Stimulated activated CD8-positive, alpha-beta memory T cell treated with anti-CD3 and anti-CD28 coated beads, Interleukin-12 subunit alpha, Interleukin-12 subunit beta, amount 100 ng/mL, for 24 hours (primary cell): ENCODE measurements around the gene DMBX1.

Experiments
- DNase-seq: peaks from one replicate; pipeline ENCODE4 v3.0.0-alpha.2; 2020; ENCODE audit errors: extremely low read depth

DMBX1 gene

GRCh38 chr1:46459315-46459714, 30.3 kb upstream of the DMBX1 start:
- no peak for DNase-seq

GRCh38 chr1:46461017-46461808, 28.4 kb upstream of the DMBX1 start:
- DNase-seq, result no peak

- DNase-seq, result no peak
These were observed 27.7 kb upstream of the DMBX1 start for GRCh38 chr1:46461809-46462448.

- DNase-seq, result no peak
These were observed 25.6 kb upstream of the DMBX1 start for GRCh38 chr1:46464013-46464548.

- no peak for DNase-seq
These were observed 24.7 kb upstream of the DMBX1 start for GRCh38 chr1:46464915-46465314.

- DNase-seq, result no peak
These were observed 23.6 kb upstream of the DMBX1 start for GRCh38 chr1:46465981-46466476.

GRCh38 chr1:46466477-46467182, 23.0 kb upstream of the DMBX1 start:
- DNase-seq, result no peak

- no peak for DNase-seq
These were observed 22.5 kb upstream of the DMBX1 start for GRCh38 chr1:46467183-46467504.

- DNase-seq, result no peak
These were observed 19.8 kb upstream of the DMBX1 start for GRCh38 chr1:46469881-46470280.

GRCh38 chr1:46471848-46472492, 17.7 kb upstream of the DMBX1 start:
- no peak for DNase-seq

- DNase-seq, result no peak
These were observed 17.0 kb upstream of the DMBX1 start for GRCh38 chr1:46472498-46473181.

GRCh38 chr1:46473991-46474390, 15.6 kb upstream of the DMBX1 start:
- no peak for DNase-seq

- DNase-seq, result no peak
These were observed 15.1 kb upstream of the DMBX1 start for GRCh38 chr1:46474570-46474969.

- no peak for DNase-seq
These were observed 13.0 kb upstream of the DMBX1 start for GRCh38 chr1:46476673-46477072.

- DNase-seq, result peak; percentile 40
These were observed 12.3 kb upstream of the DMBX1 start for GRCh38 chr1:46477153-46477929.

- DNase-seq, result no peak
These were observed 10.7 kb upstream of the DMBX1 start for GRCh38 chr1:46478721-46479485.

GRCh38 chr1:46479744-46480350, 9.8 kb upstream of the DMBX1 start:
- DNase-seq, result no peak

GRCh38 chr1:46480959-46481646, 8.5 kb upstream of the DMBX1 start:
- DNase-seq, result no peak

- DNase-seq, result no peak
These were observed 7.7 kb upstream of the DMBX1 start for GRCh38 chr1:46481961-46482360.
